Measurements from ENCODE around the gene RTN3. TPM values are rescaled to one million over a fixed set of nuclear protein-coding genes. Genes with fewer than 3 reads are reported as not detected.

The RTN3 gene
- total RNA-seq, 1 experiment from 2014 or later, result 107 TPM

GRCh38 chr11:63711838-63712237 is 30.5 kb downstream of the RTN3 start:
- Histone ChIP-seq H3K27me3 (no peaks in the 10 kb centered on the region), H3K4me3 (no peak overlapping the region), H3K9me3 (no peaks in the 10 kb centered on the region), H3K36me3 (peaks cover 11% of the 10 kb centered on the region)
- no peak for DNase-seq

- no peak overlapping the region for H3K4me3 ChIP-seq
- no peaks in the 10 kb centered on the region for H3K27me3 ChIP-seq
- DNase-seq, result no peak
- peaks cover 11% of the 10 kb centered on the region for H3K36me3 ChIP-seq
- H3K9me3 ChIP-seq, result no peaks in the 10 kb centered on the region
Observed at GRCh38 chr11:63713766-63714165, 32.5 kb downstream of the RTN3 start.

GRCh38 chr11:63716046-63716445 is 34.7 kb downstream of the RTN3 start:
- Histone ChIP-seq H3K4me3 (no peak overlapping the region), H3K27me3 (no peaks in the 10 kb centered on the region), H3K36me3 (peaks cover 21% of the 10 kb centered on the region), H3K9me3 (no peaks in the 10 kb centered on the region)
- DNase-seq, result no peak

DNA sequence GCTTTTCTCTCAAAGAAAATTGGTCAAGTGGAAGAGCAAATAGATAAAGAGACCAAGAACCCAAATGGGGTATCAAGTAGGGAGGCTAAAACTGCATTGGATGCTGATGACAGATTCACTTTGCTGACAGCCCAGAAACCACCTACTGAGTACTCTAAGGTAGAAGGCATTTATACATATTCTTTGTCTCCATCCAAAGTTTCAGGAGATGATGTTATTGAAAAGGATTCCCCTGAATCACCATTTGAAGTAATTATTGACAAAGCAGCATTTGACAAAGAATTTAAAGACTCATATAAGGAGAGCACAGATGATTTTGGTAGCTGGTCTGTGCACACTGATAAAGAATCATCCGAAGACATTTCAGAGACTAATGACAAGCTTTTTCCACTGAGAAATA is 37.7 kb downstream of the RTN3 start:
- Histone ChIP-seq H3K36me3 (peaks cover 19% of the 10 kb centered on the region), H3K4me3 (no peak overlapping the region), H3K27me3 (no peaks in the 10 kb centered on the region), H3K9me3 (no peaks in the 10 kb centered on the region)
- no peak for DNase-seq

GRCh38 chr11:63719987-63720386 is 38.7 kb downstream of the RTN3 start:
- DNase-seq, result no peak
- Histone ChIP-seq H3K4me3 (no peak overlapping the region), H3K27me3 (no peaks in the 10 kb centered on the region), H3K36me3 (peaks cover 18% of the 10 kb centered on the region), H3K9me3 (no peaks in the 10 kb centered on the region)

DNA sequence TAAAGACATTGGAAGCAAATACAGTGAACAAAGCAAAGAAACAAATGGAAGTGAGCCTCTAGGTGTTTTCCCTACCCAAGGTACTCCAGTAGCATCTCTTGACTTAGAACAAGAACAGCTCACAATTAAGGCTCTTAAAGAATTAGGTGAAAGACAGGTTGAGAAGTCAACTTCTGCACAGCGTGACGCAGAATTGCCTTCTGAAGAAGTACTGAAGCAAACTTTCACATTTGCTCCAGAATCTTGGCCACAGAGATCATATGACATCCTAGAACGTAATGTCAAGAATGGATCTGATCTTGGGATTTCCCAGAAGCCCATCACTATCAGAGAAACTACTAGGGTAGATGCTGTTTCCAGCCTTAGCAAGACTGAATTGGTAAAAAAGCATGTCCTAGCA is 39.3 kb downstream of the RTN3 start:
- no peak overlapping the region for H3K4me3 ChIP-seq
- no peaks in the 10 kb centered on the region for H3K27me3 ChIP-seq
- no peak for DNase-seq
- H3K9me3 ChIP-seq, result no peaks in the 10 kb centered on the region
- H3K36me3 ChIP-seq, result peaks cover 14% of the 10 kb centered on the region

- H3K36me3 ChIP-seq, result no peaks in the 10 kb centered on the region; the same call in 1 of the 2 replicates
- DNase-seq, result no peak
- H3K27me3 ChIP-seq, result no peaks in the 10 kb centered on the region
- H3K4me3 ChIP-seq, result no peak overlapping the region
- no peaks in the 10 kb centered on the region for H3K9me3 ChIP-seq
Observed at GRCh38 chr11:63729326-63729725, 48.0 kb downstream of the RTN3 start.

DNA sequence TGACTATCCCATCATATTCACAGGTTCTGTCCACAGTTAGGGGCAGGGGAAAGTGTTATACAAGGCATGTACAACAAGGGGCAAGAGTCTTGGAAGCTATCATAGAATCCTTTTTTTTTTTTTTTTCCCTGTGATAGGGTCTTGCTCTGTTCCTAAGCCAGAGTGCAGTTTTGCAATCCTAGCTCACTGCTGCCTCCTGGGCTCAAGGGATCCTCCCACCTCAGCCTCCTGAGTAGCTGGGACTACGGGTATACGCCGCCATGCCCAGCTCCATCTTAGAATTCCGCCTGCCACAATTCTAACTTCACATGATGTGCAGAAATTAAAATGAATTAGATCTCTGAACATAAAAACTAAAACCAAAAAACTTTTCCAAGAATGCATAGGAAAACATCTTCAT is 55.6 kb downstream of the RTN3 start:
- no peak for DNase-seq
- Histone ChIP-seq H3K4me3 (no peak overlapping the region), H3K27me3 (no peaks in the 10 kb centered on the region), H3K36me3 (no peaks in the 10 kb centered on the region), H3K9me3 (no peaks in the 10 kb centered on the region)

GRCh38 chr11:63737718-63738117 is 56.4 kb downstream of the RTN3 start:
- H3K36me3 ChIP-seq, result no peaks in the 10 kb centered on the region
- no peak for DNase-seq
- no peak overlapping the region for H3K4me3 ChIP-seq
- no peaks in the 10 kb centered on the region for H3K27me3 ChIP-seq
- no peaks in the 10 kb centered on the region for H3K9me3 ChIP-seq

- Histone ChIP-seq H3K4me3 (no peak overlapping the region), H3K9me3 (no peaks in the 10 kb centered on the region), H3K27me3 (no peaks in the 10 kb centered on the region), H3K36me3 (peaks cover 4% of the 10 kb centered on the region; the same call in 1 of the 2 replicates)
- peak; percentile 44 for DNase-seq
Observed at GRCh38 chr11:63738720-63739360, 57.5 kb downstream of the RTN3 start.

GRCh38 chr11:63745304-63746170 is 64.2 kb downstream of the RTN3 start:
- DNase-seq, result no peak

DNA sequence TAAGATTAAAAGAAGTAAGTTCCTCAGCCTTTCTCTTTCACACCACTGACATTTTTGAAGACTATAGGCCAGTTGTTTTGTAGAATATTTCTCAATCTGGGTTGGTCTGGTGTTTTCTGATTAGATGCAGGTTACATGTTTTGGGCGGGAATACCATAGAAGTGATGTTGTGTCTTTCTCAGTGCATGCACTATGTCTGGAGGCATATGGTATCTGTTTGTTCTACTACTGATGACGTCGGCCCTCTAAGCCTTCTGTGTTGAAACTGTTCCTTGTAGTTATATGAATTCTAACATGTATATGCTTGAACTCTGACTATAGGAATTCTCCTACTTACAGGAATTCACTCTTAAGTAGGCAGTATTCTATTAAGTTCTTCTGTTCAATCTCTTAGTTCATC is 65.7 kb downstream of the RTN3 start:
- peaks cover 25% of the 10 kb centered on the region for H3K36me3 ChIP-seq
- no peaks in the 10 kb centered on the region for H3K27me3 ChIP-seq
- no peak for DNase-seq
- no peaks in the 10 kb centered on the region for H3K9me3 ChIP-seq
- no peak overlapping the region for H3K4me3 ChIP-seq

More at GRCh38 chr11:63745304-63746170, 64.2 kb downstream of the RTN3 start:
- Histone ChIP-seq H3K36me3 (peaks cover 16% of the 10 kb centered on the region), H3K4me3 (no peak overlapping the region), H3K27me3 (no peaks in the 10 kb centered on the region), H3K9me3 (no peaks in the 10 kb centered on the region)

DNA sequence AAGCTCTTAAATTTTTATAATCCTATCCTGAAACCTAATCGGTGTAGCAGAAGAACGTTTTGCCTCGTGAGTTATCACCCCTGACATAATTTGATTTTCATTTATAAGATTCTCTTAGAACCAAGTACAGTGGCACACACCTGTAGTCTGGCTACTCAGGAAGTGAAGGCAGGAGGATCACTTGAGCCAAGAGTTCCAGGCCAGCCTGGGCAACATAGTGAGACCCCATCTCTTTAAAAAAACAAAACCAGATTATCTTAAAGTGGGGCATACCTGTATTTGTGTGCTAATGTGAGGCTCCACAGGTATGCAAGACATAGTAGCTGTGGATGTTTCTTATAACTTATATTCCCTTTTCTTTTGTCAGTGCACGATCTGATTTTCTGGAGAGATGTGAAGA is 68.3 kb downstream of the RTN3 start:
- no peaks in the 10 kb centered on the region for H3K27me3 ChIP-seq
- no peak for DNase-seq
- H3K4me3 ChIP-seq, result no peak overlapping the region
- peaks cover 37% of the 10 kb centered on the region for H3K36me3 ChIP-seq
- no peaks in the 10 kb centered on the region for H3K9me3 ChIP-seq

GRCh38 chr11:63756919-63757761 is 75.8 kb downstream of the RTN3 start:
- no peak for DNase-seq
- no peaks in the 10 kb centered on the region for H3K9me3 ChIP-seq
- no peaks in the 10 kb centered on the region for H3K27me3 ChIP-seq
- peaks cover 43% of the 10 kb centered on the region for H3K36me3 ChIP-seq
- no peak overlapping the region for H3K4me3 ChIP-seq

DNA sequence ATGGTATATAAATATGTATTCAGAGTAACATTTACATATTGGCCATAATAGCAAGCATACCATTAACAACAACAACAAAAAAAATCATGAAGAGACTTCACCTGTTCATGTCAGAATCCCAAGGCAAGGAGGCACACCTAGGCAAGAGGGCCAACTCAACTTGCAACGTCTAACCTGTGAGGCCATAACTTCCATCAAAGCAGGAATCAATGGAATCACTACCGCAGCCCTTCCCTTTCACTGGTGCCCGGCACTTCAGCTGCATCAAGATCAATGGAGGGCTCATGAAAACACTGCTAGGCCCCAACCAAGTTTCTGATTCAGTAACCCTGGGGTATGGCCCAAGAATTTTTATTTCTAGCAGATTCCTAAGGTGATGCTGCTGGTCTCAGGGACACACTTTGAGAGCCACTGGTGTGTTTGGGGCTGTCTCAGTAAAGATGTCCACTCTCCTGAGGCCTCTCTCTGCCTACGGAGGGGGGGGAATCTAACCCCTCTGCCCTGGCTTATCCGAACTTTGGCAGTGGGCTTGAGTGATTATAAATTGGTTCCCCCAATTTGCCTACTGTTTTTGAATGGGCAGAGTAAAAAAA is 79.3 kb downstream of the RTN3 start:
- Histone ChIP-seq H3K36me3 (peaks cover 27% of the 10 kb centered on the region), H3K9me3 (no peaks in the 10 kb centered on the region), H3K27me3 (no peaks in the 10 kb centered on the region), H3K4me3 (no peak overlapping the region)
- DNase-seq, result no peak

- no peaks in the 10 kb centered on the region for H3K9me3 ChIP-seq
- peaks cover 27% of the 10 kb centered on the region for H3K36me3 ChIP-seq
- H3K4me3 ChIP-seq, result no peak overlapping the region
- no peak for DNase-seq
- no peaks in the 10 kb centered on the region for H3K27me3 ChIP-seq
Observed at GRCh38 chr11:63761188-63761587, 79.9 kb downstream of the RTN3 start.

Measured in MG63 (cell line).